ENCODE results near the gene PTPRA.

DNA sequence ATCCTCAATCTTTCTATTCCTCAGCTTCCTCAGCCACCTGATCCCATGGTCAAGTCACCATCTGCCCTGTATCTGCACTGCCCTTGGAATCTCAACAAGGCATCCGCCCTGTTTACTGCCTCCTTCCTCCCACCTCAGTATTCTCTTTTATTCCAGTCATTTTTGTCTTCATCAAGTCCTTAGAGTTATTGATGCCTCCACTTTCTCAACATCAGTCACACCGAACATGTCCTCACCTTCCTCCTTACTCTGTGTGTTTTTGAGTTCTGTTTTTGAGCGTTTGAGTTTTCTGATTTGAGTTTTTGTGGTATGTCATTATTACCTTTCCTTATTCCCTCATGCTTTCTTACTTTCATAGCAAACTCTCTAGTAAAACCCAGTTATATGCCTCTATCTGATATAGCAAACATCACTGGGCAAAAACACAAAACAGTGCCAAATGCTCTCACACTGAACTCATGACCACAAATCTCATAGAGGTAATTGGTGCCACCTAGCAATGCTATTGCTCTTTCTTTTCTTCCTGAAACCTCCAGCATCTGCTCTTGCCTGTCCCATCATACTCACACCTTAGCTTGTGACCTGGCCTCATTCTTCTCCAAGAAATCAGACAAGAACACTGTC is 158.4 kb downstream of the PTPRA start:
- TF ChIP-seq, protein P1, sequence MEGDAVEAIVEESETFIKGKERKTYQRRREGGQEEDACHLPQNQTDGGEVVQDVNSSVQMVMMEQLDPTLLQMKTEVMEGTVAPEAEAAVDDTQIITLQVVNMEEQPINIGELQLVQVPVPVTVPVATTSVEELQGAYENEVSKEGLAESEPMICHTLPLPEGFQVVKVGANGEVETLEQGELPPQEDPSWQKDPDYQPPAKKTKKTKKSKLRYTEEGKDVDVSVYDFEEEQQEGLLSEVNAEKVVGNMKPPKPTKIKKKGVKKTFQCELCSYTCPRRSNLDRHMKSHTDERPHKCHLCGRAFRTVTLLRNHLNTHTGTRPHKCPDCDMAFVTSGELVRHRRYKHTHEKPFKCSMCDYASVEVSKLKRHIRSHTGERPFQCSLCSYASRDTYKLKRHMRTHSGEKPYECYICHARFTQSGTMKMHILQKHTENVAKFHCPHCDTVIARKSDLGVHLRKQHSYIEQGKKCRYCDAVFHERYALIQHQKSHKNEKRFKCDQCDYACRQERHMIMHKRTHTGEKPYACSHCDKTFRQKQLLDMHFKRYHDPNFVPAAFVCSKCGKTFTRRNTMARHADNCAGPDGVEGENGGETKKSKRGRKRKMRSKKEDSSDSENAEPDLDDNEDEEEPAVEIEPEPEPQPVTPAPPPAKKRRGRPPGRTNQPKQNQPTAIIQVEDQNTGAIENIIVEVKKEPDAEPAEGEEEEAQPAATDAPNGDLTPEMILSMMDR (IDR thresholded peaks at IDR 0.05) = no peak
- no peak for TF ChIP-seq POLR2A (IDR thresholded peaks at IDR 0.05; ENCODE audit: low read depth)
- TF ChIP-seq EP300 (IDR thresholded peaks at IDR 0.05) = no peak

Data from esophagus muscularis mucosa (tissue), 4 donors.